ENCODE measurements around the gene FGFBP1. TPM values are rescaled to one million over a fixed set of nuclear protein-coding genes. Genes with fewer than 3 reads are reported as not detected.

FGFBP1 gene
- total and polyA plus RNA-seq, 3 donors from 2014 or later: 1.1 TPM; not detected in 2

- Histone ChIP-seq H3K27me3 (no peaks in the 10 kb centered on the region), H3K4me1 (no peaks in the 10 kb centered on the region), H3K9me3 (no peaks in the 10 kb centered on the region), H3K4me3 (no peak overlapping the region), H3K27ac (no peak overlapping the region), H3K36me3 (ENCODE audit: low read depth, missing control alignments) (no peaks in the 10 kb centered on the region)
- DNase-seq: no peak
- no peak for TF ChIP-seq POLR2A (IDR thresholded peaks at IDR 0.05)
- no peak for TF ChIP-seq CTCF (IDR thresholded peaks at IDR 0.05)
- 72 to 76% methylated on average over 4 of the region's 4 CpGs for WGBS, 2 donors
- intact Hi-C loops (cut with DNase I; ENCODE audit: low total_unique reads): no loop called here
These were observed 47.2 kb downstream of the FGFBP1 start for GRCh38 chr4:15891312-15891711.

GRCh38 chr4:15890246-15890829 lies 48.2 kb downstream of the FGFBP1 start:
- no peaks in the 10 kb centered on the region for H3K36me3 ChIP-seq (ENCODE audit: low read depth, missing control alignments)
- H3K9me3 ChIP-seq: no peaks in the 10 kb centered on the region
- TF ChIP-seq CTCF (IDR thresholded peaks at IDR 0.05) (no peak), POLR2A (IDR thresholded peaks at IDR 0.05) (no peak)
- no peak for DNase-seq
- H3K27me3 ChIP-seq: no peaks in the 10 kb centered on the region
- intact Hi-C loops (cut with DNase I; ENCODE audit: low total_unique reads): no loop called here
- no peak overlapping the region for H3K4me3 ChIP-seq
- H3K27ac ChIP-seq: no peak overlapping the region
- H3K4me1 ChIP-seq: no peaks in the 10 kb centered on the region
- WGBS, 2 donors: 78 to 91% methylated on average over 4 of the region's 4 CpGs

GRCh38 chr4:15888515-15888914 lies 50.0 kb downstream of the FGFBP1 start:
- 75 to 77% methylated on average over 9 of the region's 9 CpGs for WGBS, 2 donors
- Histone ChIP-seq H3K9me3 (no peaks in the 10 kb centered on the region), H3K4me3 (no peak overlapping the region), H3K36me3 (ENCODE audit: low read depth, missing control alignments) (no peaks in the 10 kb centered on the region), H3K27ac (no peak overlapping the region), H3K4me1 (no peaks in the 10 kb centered on the region), H3K27me3 (no peaks in the 10 kb centered on the region)
- DNase-seq: no peak
- TF ChIP-seq POLR2A (IDR thresholded peaks at IDR 0.05) (no peak), CTCF (IDR thresholded peaks at IDR 0.05) (no peak)
- intact Hi-C loops (cut with DNase I; ENCODE audit: low total_unique reads): no loop called here

Other genes with a start within 250 kb of the FGFBP1 start
- 1 to 10 TPM; 1.1 to 1.6 TPM for gene BST1, start 235.7 kb downstream of the FGFBP1 start, total RNA-seq
- 6.9 TPM for gene BST1, start 235.7 kb downstream of the FGFBP1 start, polyA plus RNA-seq (ENCODE audit: insufficient read depth, low read depth, low replicate concordance)
- gene CD38, start 160.4 kb downstream of the FGFBP1 start, total RNA-seq: 1 to 10 TPM in 1 of 2 donors, under 1 TPM in 1; 0.68 to 1.0 TPM
- 2.2 TPM for gene CD38, start 160.4 kb downstream of the FGFBP1 start, polyA plus RNA-seq (ENCODE audit: insufficient read depth, low read depth, low replicate concordance)
- gene FGFBP2, start 24.4 kb upstream of the FGFBP1 start, total RNA-seq: 100 to 1,000 TPM in 1 of 2 donors, 10 to 100 TPM in 1; 19.4 to 139 TPM
- gene FGFBP2, start 24.4 kb upstream of the FGFBP1 start, polyA plus RNA-seq (ENCODE audit: insufficient read depth, low read depth, low replicate concordance): 20.3 TPM
- 10 to 100 TPM; 24.5 to 25.4 TPM for gene PROM1, start 145.3 kb upstream of the FGFBP1 start, total RNA-seq
- gene PROM1, start 145.3 kb upstream of the FGFBP1 start, polyA plus RNA-seq (ENCODE audit: insufficient read depth, low read depth, low replicate concordance): 32.9 TPM